GM12891 (cell line): Measurements from ENCODE around the gene SCAI.

ENCODE experiments used
- POLR2A ChIP-seq: IDR thresholded peaks from 2 replicates; pipeline ENCODE4 v1.6.1; 2011; ENCODE audit warnings: low read depth, low read length, control low read depth
- SPI1 ChIP-seq: IDR thresholded peaks from 2 replicates; pipeline ENCODE4 v1.6.1; 2011; ENCODE audit warnings: low read depth, low read length, control low read depth
- TAF1 ChIP-seq: IDR thresholded peaks from 2 replicates; pipeline ENCODE4 v1.6.1; 2011; ENCODE audit warnings: low read depth, low read length, control low read depth

DNA sequence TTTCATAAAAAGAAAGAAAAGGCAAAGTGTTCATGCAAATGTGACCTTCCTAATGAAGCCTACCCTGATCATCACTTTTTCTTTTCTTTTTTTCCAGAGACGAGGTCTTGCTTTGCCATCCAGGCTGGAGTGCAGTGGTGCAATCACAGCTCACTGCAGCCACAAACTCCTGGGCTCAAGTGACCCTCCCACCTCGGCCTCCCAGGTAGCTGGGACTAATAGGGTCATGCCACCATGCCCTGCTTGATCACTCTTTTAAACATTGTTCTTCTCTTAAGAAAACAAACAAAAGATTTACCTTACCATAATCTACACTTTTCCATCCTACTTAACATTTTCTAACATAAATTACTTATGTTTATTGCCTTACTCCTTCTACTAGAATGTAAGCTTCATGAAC is 193.9 kb downstream of the SCAI start:
- TF ChIP-seq POLR2A, result no peak
- TF ChIP-seq SPI1, result no peak
- no peak for TF ChIP-seq TAF1
